Brain microvascular endothelial cell (primary cell): ENCODE data around the gene RFC4.
"Not testable (repeated sequence)": the region's sequence is repeated elsewhere in the genome, so short reads cannot be mapped to it uniquely, and the experiment has no call there.

ENCODE experiments used
- DNase-seq: peaks from one replicate; pipeline ENCODE4 v3.0.0-alpha.2; 2020
- H3K27ac ChIP-seq: fragments of 250-450 bp; sonication (Bioruptor Pico); 2 replicates; pipeline ENCODE4 v1.5.1; 2020; ENCODE audit warnings: mild to moderate bottlenecking, moderate library complexity
- H3K27me3 ChIP-seq: fragments of 250-450 bp; sonication (Bioruptor Pico); replicated peaks from 2 replicates; pipeline ENCODE4 v1.5.1; 2020; ENCODE audit warnings: mild to moderate bottlenecking
- H3K36me3 ChIP-seq: fragments of 250-450 bp; sonication (Bioruptor Pico); replicated peaks from 2 replicates; pipeline ENCODE4 v1.5.1; 2020; ENCODE audit warnings: mild to moderate bottlenecking
- H3K4me3 ChIP-seq: 2 replicates; pipeline ENCODE4 v1.5.1; 2011; ENCODE audit warnings: low read depth, mild to moderate bottlenecking, control low read depth, low read length, moderate library complexity
- in situ Hi-C: cut with HindIII; loops from 2 replicates; pipeline ENCODE4 v1.10.0; 2017; ENCODE audit warnings: low sequenced_read_pairs, low pct_ligation_motif_present
- TF ChIP-seq, protein P1 (sequence below): IDR thresholded peaks from 2 replicates; pipeline ENCODE4 v1.5.1; 2011; ENCODE audit warnings: low read depth, mild to moderate bottlenecking, moderate library complexity, low read length, control low read depth, inconsistent platforms; ENCODE audit errors: missing control alignments

RFC4 gene, protein sequence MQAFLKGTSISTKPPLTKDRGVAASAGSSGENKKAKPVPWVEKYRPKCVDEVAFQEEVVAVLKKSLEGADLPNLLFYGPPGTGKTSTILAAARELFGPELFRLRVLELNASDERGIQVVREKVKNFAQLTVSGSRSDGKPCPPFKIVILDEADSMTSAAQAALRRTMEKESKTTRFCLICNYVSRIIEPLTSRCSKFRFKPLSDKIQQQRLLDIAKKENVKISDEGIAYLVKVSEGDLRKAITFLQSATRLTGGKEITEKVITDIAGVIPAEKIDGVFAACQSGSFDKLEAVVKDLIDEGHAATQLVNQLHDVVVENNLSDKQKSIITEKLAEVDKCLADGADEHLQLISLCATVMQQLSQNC

DNA sequence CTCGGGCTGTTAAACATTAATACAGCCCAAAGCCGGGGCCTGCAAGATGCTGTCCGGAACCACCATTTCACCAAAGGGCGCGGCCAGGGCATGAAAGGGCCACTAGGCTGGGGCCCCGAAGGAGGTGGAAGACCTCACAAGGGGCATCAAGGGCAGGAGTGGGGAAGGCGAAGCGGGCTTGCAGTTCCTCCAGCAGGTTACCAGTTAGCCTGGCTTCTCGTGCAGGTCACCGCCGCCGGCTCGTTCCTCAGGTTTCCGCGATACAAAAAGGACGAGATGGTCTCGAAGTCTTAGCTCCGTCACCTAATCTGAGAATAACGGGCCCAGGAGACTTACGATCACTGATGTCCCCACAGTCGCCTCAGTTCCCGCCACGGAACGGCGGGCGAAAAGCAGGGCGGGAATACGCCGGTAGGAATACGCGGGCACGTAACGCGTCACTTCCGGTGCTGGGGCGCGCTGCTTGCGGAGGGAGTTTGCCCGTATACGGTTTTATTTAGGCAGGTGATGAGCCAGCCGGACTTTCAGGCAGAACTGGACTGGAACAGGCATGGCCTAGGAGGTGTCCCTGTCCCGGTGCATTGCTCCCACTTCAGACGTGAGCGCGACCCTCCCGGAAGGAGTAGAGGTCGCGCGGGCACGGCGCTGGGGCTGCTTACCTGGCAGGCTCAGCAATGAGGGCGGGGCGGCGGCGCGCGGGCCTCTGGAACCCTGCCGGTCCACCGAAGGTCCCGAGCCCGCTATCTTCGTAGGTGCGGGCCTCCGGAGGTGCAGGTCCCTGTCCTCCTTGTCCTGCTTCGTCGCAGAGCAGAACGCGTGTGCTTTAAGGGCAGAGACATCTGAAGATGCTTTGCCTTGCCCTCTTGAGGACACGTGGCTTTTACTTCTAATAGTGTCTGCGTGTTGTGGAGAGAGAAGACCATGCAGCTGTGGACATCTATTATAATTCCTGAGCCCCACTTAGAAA lies at the start of gene RFC4:
Gene RFC4 (minus strand): TSS at position 394 of the 967 bp plus-strand sequence. CDS start 1,769 bp downstream, outside the sequence.
- Histone ChIP-seq H3K27me3 (no peaks in the 10 kb centered on the region), H3K27ac (peak within 1 kb of the TSS; percentile 58), H3K36me3 (no peaks in the 10 kb centered on the region), H3K4me3 (peak within 1 kb of the TSS; percentile 88)
- TF ChIP-seq, protein P1, sequence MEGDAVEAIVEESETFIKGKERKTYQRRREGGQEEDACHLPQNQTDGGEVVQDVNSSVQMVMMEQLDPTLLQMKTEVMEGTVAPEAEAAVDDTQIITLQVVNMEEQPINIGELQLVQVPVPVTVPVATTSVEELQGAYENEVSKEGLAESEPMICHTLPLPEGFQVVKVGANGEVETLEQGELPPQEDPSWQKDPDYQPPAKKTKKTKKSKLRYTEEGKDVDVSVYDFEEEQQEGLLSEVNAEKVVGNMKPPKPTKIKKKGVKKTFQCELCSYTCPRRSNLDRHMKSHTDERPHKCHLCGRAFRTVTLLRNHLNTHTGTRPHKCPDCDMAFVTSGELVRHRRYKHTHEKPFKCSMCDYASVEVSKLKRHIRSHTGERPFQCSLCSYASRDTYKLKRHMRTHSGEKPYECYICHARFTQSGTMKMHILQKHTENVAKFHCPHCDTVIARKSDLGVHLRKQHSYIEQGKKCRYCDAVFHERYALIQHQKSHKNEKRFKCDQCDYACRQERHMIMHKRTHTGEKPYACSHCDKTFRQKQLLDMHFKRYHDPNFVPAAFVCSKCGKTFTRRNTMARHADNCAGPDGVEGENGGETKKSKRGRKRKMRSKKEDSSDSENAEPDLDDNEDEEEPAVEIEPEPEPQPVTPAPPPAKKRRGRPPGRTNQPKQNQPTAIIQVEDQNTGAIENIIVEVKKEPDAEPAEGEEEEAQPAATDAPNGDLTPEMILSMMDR = no peak
- DNase-seq = peak; percentile 57
- in situ Hi-C loops = loop anchor here (25.0 kb wide), 1 partner anchor 194 kb away; the partner anchor contains the start of gene AHSG

DNA sequence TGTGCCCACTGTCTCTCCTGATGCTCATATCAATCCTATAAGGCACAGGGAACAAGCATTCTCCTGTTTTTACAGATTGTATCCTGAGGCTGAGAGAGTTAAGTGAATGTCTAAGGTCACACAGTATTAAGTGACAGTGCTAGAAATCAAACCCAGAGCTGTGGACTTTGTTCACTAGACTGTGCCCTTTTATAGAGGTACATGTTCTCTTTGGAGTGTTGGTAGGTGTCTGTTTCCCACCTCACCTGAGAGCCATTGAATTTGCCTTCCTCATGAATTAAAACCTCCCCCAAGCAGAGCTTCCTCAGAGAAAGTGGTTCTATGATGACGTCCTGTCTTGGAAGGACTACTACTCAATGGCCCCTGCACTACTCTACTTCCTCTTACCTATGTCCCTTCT lies 48.7 kb upstream of the RFC4 start:
- no peaks in the 10 kb centered on the region for H3K27me3 ChIP-seq
- no peak overlapping the region for H3K27ac ChIP-seq

DNA sequence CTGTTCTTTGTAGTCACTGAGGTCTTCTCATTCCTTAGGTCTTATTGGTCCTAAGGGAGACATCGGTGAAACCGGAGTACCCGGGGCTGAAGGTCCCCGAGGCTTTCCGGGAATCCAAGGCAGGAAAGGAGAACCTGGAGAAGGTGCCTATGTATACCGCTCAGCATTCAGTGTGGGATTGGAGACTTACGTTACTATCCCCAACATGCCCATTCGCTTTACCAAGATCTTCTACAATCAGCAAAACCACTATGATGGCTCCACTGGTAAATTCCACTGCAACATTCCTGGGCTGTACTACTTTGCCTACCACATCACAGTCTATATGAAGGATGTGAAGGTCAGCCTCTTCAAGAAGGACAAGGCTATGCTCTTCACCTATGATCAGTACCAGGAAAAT lies 47.9 kb upstream of the RFC4 start:
- H3K4me3 ChIP-seq = no peak overlapping the region
- in situ Hi-C loops = no loop called here
- no peaks in the 10 kb centered on the region for H3K36me3 ChIP-seq
- TF ChIP-seq, protein P1 = no peak
- H3K27ac ChIP-seq = no peak overlapping the region
- no peaks in the 10 kb centered on the region for H3K27me3 ChIP-seq
- DNase-seq = no peak

More for the DNA sequence above, 48.7 kb upstream of the RFC4 start:
- in situ Hi-C loops = no loop called here
- no peak for DNase-seq
- Histone ChIP-seq H3K36me3 (no peaks in the 10 kb centered on the region), H3K4me3 (no peak overlapping the region)
- TF ChIP-seq, protein P1 = no peak

DNA sequence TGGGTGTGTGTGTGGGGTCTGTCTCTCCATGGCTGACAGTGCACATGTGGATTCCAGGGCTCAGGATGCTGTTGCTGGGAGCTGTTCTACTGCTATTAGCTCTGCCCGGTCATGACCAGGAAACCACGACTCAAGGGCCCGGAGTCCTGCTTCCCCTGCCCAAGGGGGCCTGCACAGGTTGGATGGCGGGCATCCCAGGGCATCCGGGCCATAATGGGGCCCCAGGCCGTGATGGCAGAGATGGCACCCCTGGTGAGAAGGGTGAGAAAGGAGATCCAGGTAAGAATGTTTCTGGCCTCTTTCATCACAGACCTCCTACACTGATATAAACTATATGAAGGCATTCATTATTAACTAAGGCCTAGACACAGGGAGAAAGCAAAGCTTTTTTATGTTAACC lies 46.7 kb upstream of the RFC4 start:
- in situ Hi-C loops = no loop called here
- H3K4me3 ChIP-seq = no peak overlapping the region
- H3K36me3 ChIP-seq = no peaks in the 10 kb centered on the region
- no peaks in the 10 kb centered on the region for H3K27me3 ChIP-seq
- DNase-seq = no peak
- no peak overlapping the region for H3K27ac ChIP-seq
- TF ChIP-seq, protein P1 = no peak

DNA sequence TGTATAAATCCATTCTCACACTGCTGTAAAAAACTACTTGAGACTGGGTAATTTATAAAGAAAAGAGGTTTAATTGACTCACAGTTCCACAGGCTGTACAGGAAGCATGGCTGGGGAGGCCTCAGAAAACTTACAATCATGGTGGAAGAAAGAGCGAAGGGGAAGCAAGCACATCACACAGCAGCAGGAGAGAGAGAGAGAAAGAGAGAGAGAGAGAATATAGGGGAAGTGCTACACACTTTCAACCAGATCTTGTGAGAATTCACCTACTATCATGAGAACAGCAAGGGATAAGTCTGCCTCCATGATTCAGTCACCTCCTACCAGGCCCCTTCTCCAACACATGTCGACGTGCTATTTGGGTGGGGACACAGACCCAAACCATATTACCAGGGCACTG lies 45.6 kb upstream of the RFC4 start:
- H3K36me3 ChIP-seq, DNase-seq, H3K4me3 ChIP-seq, in situ Hi-C loops, H3K27me3 ChIP-seq, H3K27ac ChIP-seq: not testable (repeated sequence)

DNA sequence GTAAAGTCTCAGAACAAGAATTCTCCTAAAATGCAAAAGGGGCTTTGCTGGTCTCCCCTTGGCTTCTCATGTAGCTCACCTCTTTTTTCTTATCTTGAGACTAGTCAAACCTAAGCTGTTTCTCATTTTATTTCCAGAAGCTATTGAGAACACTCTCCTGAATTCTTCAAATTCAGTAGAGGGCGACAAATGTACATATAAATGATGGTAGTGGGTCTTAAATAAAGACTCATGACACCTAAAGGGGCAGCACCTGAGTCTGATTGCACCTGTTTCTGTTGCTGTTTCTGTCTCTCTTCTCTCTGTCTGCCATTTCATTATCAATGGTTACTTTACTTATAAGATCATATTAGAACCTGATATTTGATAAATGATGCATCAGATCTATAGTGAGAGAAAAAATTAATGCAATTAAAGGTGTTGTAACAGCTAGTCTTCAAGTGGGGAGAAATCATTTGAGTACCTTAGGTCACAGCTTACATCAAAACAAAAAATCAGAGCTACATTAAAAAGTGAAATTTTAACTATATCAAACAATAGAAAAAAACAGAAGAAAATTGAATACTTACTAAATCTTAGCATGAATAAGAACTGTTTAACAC lies 43.2 kb upstream of the RFC4 start:
- H3K27ac ChIP-seq = no peak overlapping the region
- no peaks in the 10 kb centered on the region for H3K36me3 ChIP-seq
- DNase-seq = no peak
- TF ChIP-seq, protein P1 = peak; percentile 37
- in situ Hi-C loops = no loop called here
- H3K4me3 ChIP-seq = no peak overlapping the region
- peaks cover 3% of the 10 kb centered on the region for H3K27me3 ChIP-seq
